HL-60/S4 (cell line): ENCODE data around the gene MARVELD2.

ENCODE experiments used
- in situ Hi-C: fragments of 300-500 bp; cut with MboI; formaldehyde crosslinking; loops from 2 replicates; pipeline ENCODE4 v1.14.3; 2022; ENCODE audit warnings: low sequenced_read_pairs

Gene MARVELD2

GRCh38 chr5:69492391-69492922 lies 77.5 kb downstream of the MARVELD2 start, which contains the start of gene OCLN:
TSS of gene OCLN (plus strand) at chr5:69492790. CDS start at chr5:69504245, 11,455 bp downstream.
- in situ Hi-C loops: no loop called here

DNA sequence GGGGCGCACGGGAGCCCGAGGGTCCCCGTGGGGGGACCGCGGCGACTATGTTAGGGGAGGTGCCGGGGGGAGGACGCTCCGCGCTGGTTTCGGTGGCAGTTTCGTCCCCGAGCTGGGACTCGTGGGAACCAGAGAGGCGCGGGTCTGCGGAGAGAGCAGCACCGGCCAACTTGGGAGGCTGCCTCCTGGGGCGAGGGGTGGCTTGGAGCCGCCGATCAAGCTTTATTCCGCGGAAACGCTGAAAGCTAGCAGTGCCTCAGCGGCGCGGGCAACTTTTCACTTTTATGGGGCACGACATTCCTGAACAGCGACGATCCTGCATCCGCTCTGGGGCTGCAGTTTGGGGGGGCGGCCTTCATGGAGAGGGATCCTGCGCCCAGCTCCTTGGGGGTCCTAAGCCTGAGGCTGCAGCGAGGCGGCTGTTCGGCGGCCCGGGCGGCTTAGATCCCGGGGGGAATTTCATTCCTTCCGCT lies 78.0 kb downstream of the MARVELD2 start:
- in situ Hi-C loops: no loop called here

- in situ Hi-C loops: no loop called here
These were observed 78.6 kb downstream of the MARVELD2 start for GRCh38 chr5:69493396-69494133.
